Middle frontal gyrus (tissue), 1 donor: ENCODE data around the gene CYP4A22.
"Not testable (repeated sequence)": the region's sequence is repeated elsewhere in the genome, so short reads cannot be mapped to it uniquely, and the experiment has no call there.

Source experiments
- DNase-seq: peaks from one replicate; pipeline ENCODE4 v3.0.0-alpha.2; 2015; ENCODE audit warnings: low spot score; ENCODE audit errors: extremely low spot score

The CYP4A22 gene

GRCh38 chr1:47156457-47156856, 19.2 kb downstream of the CYP4A22 start:
- DNase-seq = not testable (repeated sequence)

GRCh38 chr1:47157957-47158356, 20.7 kb downstream of the CYP4A22 start:
- not testable (repeated sequence) for DNase-seq

GRCh38 chr1:47160716-47161115, 23.5 kb downstream of the CYP4A22 start:
- DNase-seq = no peak

- DNase-seq = no peak
Measured at GRCh38 chr1:47161298-47162040, 24.2 kb downstream of the CYP4A22 start.

- no peak for DNase-seq
Measured at GRCh38 chr1:47164552-47164951, 27.3 kb downstream of the CYP4A22 start.

GRCh38 chr1:47172782-47173181, 35.5 kb downstream of the CYP4A22 start:
- DNase-seq = no peak

- no peak for DNase-seq
Measured at GRCh38 chr1:47174656-47175020, 37.4 kb downstream of the CYP4A22 start.

- DNase-seq = no peak
Measured at GRCh38 chr1:47175227-47175934, 38.1 kb downstream of the CYP4A22 start.

GRCh38 chr1:47178020-47178419, 40.8 kb downstream of the CYP4A22 start:
- no peak for DNase-seq

GRCh38 chr1:47178654-47179016, 41.4 kb downstream of the CYP4A22 start:
- no peak for DNase-seq

GRCh38 chr1:47179017-47179987, 42.1 kb downstream of the CYP4A22 start:
- DNase-seq = peak; percentile 72

- no peak for DNase-seq
Measured at GRCh38 chr1:47179988-47180563, 42.8 kb downstream of the CYP4A22 start.

- no peak for DNase-seq
Measured at GRCh38 chr1:47180603-47181094, 43.4 kb downstream of the CYP4A22 start.

- no peak for DNase-seq
Measured at GRCh38 chr1:47181095-47181954, 44.1 kb downstream of the CYP4A22 start.

GRCh38 chr1:47181955-47182675, 44.9 kb downstream of the CYP4A22 start:
- no peak for DNase-seq

GRCh38 chr1:47182676-47183235, 45.5 kb downstream of the CYP4A22 start:
- DNase-seq = no peak

GRCh38 chr1:47183308-47184089, 46.3 kb downstream of the CYP4A22 start:
- DNase-seq = no peak

GRCh38 chr1:47184090-47184821, 47.0 kb downstream of the CYP4A22 start:
- DNase-seq = no peak
